Measurements from ENCODE around the gene PNKD. TPM values are rescaled to one million over a fixed set of nuclear protein-coding genes. Genes with fewer than 3 reads are reported as not detected.

PNKD gene
- total RNA-seq, 1 experiment from 2014 or later: 21.6 TPM

- no peak for DNase-seq (ENCODE audit: extremely low read depth, low read depth)
Measured at GRCh38 chr2:218256612-218257350, 13.5 kb upstream of the PNKD start.

- DNase-seq (ENCODE audit: extremely low read depth, low read depth): no peak
Measured at GRCh38 chr2:218257390-218257981, 12.8 kb upstream of the PNKD start.

GRCh38 chr2:218259099-218259961, 11.0 kb upstream of the PNKD start:
- DNase-seq (ENCODE audit: extremely low read depth, low read depth): no peak

GRCh38 chr2:218260166-218260565, 10.2 kb upstream of the PNKD start:
- DNase-seq (ENCODE audit: extremely low read depth, low read depth): no peak

- no peak for DNase-seq (ENCODE audit: extremely low read depth, low read depth)
Measured at GRCh38 chr2:218260742-218261422, 9.4 kb upstream of the PNKD start, which contains the start of gene GPBAR1. Gene GPBAR1, plus strand, starts transcription at chr2:218261015. Its CDS starts 1,710 bp downstream, at chr2:218262725.

GRCh38 chr2:218261423-218262236, 8.7 kb upstream of the PNKD start:
- DNase-seq (ENCODE audit: extremely low read depth, low read depth): no peak

- no peak for DNase-seq (ENCODE audit: extremely low read depth, low read depth)
Measured at GRCh38 chr2:218262237-218262600, 8.1 kb upstream of the PNKD start.

- DNase-seq (ENCODE audit: extremely low read depth, low read depth): no peak
Measured at GRCh38 chr2:218262631-218263586, 7.4 kb upstream of the PNKD start.

- DNase-seq (ENCODE audit: extremely low read depth, low read depth): no peak
Measured at GRCh38 chr2:218263817-218264641, 6.3 kb upstream of the PNKD start.

GRCh38 chr2:218264773-218265561, 5.4 kb upstream of the PNKD start:
- DNase-seq (ENCODE audit: extremely low read depth, low read depth): no peak

GRCh38 chr2:218265626-218266025, 4.7 kb upstream of the PNKD start:
- DNase-seq (ENCODE audit: extremely low read depth, low read depth): no peak

GRCh38 chr2:218266316-218266979, 3.9 kb upstream of the PNKD start:
- DNase-seq (ENCODE audit: extremely low read depth, low read depth): no peak

- no peak for DNase-seq (ENCODE audit: extremely low read depth, low read depth)
Measured at GRCh38 chr2:218267259-218267658, 3.1 kb upstream of the PNKD start.

GRCh38 chr2:218270721-218271486, 585 bp downstream of the PNKD start:
- DNase-seq (ENCODE audit: extremely low read depth, low read depth): no peak

- DNase-seq (ENCODE audit: extremely low read depth, low read depth): no peak
Measured at GRCh38 chr2:218271487-218271797, 1.1 kb downstream of the PNKD start.

GRCh38 chr2:218271865-218272530, 1.7 kb downstream of the PNKD start:
- DNase-seq (ENCODE audit: extremely low read depth, low read depth): no peak
